ENCODE results near the gene GRAMD1C.

Gene GRAMD1C

GRCh38 chr3:113952921-113953320 is 114.3 kb downstream of the GRAMD1C start:
- no peak for DNase-seq (ENCODE audit: low read depth)

GRCh38 chr3:113953677-113954076 is 115.1 kb downstream of the GRAMD1C start:
- DNase-seq (ENCODE audit: low read depth): no peak

GRCh38 chr3:113954091-113954685 is 115.6 kb downstream of the GRAMD1C start:
- DNase-seq (ENCODE audit: low read depth): no peak

GRCh38 chr3:113963879-113964278 is 125.3 kb downstream of the GRAMD1C start:
- no peak for DNase-seq (ENCODE audit: low read depth)

- DNase-seq (ENCODE audit: low read depth): no peak
Measured at GRCh38 chr3:113966172-113966571, 127.6 kb downstream of the GRAMD1C start.

- DNase-seq (ENCODE audit: low read depth): no peak
Measured at GRCh38 chr3:113968986-113969385, 130.4 kb downstream of the GRAMD1C start.

- no peak for DNase-seq (ENCODE audit: low read depth)
Measured at GRCh38 chr3:113977822-113978221, 139.2 kb downstream of the GRAMD1C start.

- no peak for DNase-seq (ENCODE audit: low read depth)
Measured at GRCh38 chr3:113979916-113980315, 141.3 kb downstream of the GRAMD1C start.

GRCh38 chr3:113981803-113982202 is 143.2 kb downstream of the GRAMD1C start:
- no peak for DNase-seq (ENCODE audit: low read depth)

- DNase-seq (ENCODE audit: low read depth): no peak
Measured at GRCh38 chr3:113983544-113983943, 145.0 kb downstream of the GRAMD1C start.

GRCh38 chr3:113985541-113985940 is 147.0 kb downstream of the GRAMD1C start:
- DNase-seq (ENCODE audit: low read depth): no peak
